ENCODE measurements around the gene RAB35.

Gene RAB35

DNA sequence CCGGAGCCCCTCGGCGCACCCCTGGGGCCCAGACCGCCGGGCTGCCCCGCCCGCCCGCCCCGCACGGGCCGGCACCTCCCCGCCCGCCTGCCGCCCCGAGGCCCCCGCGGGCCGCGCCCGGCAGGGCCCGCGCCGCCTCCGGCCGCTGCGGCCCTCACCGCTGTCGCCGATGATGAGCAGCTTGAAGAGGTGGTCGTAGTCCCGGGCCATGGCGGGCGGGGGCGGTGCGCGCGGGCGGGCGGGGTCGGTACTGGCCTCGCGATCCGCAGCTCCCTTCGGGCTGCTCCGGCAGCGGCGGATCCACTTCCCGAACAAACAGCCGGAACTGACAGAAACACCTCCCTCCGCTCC lies at the start of gene RAB35:
RAB35 (minus strand) TSS at position 313 of the 351 bp plus-strand sequence; CDS start at position 210, 103 bp downstream.
- no peak for DNase-seq (ENCODE audit: low read depth)

DNA sequence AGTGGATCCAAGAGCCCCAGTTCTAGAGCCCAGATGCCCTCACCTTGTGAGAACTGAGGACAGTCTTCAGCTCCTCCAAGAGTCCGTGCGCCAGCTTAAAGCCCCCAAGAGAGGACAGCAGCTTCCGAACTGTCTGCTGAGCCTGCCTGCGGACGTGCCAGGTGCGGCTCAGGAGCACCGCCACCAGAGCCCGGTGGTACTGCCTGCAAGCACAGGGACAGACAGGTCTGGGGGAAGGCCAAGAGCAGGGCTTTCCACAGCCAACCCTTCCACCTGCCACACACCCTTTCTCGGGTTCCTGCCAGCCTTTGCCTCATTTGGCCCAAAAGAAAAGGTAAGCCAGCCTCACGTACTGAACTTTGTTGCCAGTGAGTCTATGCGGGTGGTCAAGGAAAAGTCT lies 47.7 kb upstream of the RAB35 start:
- no peak for DNase-seq (ENCODE audit: low read depth)

DNA sequence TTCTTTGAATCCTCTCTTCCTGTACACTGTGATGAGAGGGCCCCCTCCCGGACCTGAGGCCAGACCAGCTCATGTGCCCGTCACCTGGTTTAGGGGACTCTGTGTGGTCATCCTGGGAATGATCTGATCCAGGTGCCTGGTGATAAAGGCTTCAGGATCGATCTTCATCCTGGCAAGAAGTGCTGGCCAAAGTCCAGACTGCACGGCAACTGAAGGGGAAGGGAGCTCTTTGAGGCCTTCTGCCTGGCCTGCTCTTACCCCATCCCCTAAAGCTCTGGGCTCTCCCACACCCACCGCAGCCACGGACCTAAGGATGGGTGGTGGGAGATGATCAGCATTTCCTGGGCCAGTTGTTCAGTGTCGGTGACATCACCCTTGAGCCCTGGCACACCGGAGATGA lies 46.2 kb upstream of the RAB35 start:
- DNase-seq (ENCODE audit: low read depth), result no peak

DNA sequence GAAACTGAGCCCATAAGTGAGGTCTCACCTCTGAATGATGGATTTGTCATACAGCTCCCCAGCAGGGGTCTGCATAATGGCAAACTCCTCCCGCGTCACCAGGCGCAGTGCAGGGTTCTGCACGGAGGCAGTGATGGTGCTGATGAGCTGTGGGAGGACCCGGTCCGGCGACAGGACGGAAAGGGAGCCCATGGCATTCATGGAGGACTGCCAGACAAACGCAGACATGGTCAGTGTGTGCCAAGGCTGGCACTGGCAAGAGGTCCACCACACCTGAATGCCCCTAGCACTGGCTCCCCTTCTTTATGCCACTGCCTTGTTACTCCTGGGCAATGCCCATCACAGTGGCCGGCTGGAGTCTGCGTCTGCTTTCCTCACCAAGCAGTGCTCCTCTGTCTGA lies 45.3 kb upstream of the RAB35 start:
- no peak for DNase-seq (ENCODE audit: low read depth)

DNA sequence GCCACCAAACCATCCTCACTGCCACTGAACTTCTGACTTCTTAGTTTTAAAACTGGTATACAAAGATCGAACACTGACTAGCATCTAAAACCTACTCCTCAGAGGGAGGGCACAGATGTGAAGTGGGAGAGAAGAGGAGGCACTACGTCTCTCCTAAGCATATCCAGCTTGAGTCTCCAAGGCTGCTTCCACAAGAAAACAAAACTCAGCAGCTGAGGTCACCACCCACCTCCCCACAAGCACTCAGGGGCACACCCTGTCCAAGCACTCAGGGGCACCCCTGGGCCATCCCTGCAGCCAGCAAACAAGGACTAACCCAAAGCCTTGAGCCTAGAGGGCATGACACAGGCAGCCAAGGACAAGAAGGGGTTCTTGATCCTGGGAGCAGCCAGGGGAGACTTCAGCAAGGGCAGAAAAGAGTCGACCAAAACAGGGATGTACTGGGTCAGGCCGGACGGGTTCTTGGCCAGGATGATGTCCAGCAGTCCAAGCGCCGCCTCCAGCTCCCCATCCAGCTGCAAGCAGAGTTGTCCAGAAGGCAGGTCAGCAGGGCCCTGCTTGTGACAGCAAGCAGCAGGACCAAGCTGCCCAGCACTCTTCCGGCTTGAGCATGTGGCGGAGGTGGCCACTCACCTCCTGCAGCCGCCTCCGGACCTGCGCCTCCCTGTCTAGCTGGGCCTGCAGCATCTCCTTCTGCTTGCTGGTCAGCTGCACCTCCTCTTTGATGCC lies 43.1 kb upstream of the RAB35 start:
- no peak for DNase-seq (ENCODE audit: low read depth)

DNA sequence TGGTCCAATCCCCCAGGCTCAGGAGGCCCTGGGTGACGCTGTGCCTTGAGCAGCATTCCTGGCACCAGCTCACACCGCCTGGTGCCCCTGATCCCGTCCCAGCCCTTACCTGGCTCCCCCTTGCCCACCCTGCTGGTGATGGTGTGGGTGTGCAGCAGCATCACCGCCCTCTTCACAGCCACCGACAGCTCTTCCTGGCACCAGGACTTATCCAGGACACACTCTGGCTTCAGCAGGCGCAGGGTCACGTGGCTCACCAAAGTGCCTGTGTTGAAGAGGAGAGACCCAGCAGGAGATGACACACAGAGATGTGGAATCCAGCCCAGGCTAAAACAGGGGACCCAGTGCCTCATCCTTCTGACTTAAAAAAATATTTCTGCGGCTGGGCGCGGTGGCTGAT lies 41.8 kb upstream of the RAB35 start:
- no peak for DNase-seq (ENCODE audit: low read depth)

DNA sequence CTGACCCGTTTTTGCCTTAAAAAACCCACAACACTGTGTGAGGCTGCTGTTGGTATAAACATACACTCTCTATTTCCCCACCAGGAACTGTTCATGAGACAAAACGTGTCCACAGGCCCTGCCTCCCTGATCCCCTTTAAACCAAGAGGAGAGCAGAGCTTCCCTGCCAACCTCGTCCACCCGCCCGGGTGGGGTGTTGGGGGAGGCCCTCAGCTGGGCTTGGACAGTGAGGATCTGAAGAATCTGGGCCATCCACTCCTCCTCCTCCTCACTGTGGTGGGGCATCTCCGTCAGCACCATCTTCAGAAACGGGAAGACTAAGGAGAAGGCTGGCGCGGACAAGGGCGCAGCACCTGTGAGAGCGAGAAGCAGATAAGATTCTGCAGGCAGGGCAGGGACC lies 41.1 kb upstream of the RAB35 start:
- DNase-seq (ENCODE audit: low read depth), result no peak

DNA sequence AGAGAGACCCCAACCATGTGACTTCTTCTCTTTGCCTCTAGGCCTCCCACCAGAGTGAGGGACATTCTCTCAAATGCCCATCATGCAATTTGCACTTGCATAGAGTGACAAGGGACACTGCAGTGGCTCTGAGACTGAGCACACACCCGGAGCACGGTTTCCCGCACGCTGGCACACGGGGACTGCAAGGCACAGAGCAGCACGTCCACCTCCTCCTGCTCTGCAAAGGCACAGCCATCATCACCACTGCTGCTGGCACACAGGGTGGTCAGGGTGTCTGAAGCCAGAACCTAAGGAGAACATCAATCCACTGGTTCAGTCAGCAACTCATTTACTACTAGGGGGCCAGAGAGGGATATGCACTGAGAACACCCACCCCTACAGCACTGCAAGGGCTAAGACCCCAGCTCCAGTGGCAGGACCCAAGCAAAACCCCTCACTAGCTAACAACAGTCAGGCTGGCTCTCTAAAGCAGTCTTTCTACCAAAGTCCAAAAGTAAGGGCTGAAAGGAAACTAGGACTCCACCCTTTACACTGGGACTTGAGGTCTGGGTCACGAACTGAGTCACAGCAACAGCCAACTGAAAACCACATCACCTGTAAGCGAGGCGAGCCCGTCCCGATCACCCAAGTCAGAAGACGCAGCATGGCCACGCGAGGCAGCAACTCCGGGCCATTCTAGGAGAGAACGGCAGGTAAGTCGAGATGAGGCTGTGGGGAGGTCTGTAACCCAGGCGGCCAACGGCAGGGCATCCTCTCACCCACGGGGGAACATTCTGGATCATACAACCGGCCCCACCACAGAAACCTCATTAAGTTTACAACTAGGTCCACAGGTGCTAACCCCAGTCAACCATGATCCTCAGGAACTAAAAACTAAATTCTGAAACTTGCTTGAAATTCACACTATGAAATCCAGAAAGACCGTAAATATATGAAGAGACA lies 40.0 kb upstream of the RAB35 start:
- DNase-seq (ENCODE audit: low read depth), result no peak

DNA sequence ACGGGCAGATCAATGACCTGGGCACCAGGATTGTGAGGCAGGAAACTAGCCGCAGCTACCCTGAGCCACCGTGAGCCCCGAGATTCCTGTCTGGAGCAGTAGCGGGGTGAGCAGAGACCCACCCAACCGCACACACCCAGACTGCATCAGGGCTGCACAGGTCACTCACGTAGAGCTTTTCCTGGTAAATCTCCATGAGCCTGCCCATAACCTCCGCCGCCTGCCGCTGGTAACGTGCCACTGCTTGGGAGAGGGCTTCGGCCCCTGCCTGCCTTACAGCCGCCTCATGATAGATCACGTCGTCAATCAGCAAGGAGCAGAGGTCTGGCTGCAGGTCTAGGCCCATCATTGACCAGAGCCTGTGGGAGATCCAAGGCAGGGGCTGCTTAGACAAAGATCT lies 38.5 kb upstream of the RAB35 start:
- DNase-seq (ENCODE audit: low read depth), result no peak

DNA sequence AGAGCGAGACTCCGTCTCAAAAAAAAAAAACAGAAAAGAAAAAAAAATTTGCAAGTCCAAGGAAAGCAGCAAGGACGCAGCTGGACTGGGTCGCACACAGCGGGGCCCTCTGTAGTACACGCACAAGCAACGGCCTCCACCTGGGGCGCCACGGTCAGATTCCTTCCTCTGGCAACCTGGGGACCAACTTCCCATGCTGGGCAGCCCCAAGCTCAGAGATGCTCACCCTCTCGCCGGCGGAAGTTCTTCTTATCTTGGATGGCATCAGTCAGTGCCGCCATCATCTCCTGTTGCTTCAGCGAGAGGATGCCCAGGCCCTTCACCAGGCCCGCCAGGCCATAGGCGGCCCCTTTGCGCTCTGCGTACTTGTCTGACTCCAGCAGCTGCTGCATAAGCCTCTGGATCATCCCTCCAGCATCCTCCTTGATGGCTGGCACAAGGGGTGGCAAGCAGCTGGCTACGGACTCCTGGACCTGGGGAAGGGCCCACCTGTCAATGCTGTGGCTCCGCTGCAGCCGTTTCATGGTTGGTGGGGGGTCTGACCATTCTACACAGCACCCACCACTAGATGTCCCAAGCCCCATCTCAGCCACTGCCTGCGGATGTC lies 34.5 kb upstream of the RAB35 start:
- DNase-seq (ENCODE audit: low read depth), result no peak

DNA sequence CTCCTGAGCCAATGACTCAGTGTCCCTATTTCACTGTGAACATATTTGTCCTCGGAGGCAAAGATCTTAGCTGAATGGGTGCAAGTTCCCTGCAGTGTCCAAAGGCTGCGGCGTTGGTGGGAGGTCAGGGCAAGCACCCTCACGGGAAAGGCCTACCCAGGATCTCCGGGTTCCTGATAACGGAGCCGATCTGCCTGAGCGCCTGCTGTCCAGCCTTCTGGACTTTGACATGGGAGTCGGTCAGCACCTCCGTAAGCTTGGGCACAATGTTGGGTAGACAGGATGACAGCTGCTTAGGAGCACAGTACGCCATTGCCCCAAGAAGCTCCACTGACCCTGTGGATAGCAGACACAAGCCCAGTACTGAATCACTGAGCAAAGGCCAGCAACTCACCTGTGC lies 31.5 kb upstream of the RAB35 start:
- no peak for DNase-seq (ENCODE audit: low read depth)

DNA sequence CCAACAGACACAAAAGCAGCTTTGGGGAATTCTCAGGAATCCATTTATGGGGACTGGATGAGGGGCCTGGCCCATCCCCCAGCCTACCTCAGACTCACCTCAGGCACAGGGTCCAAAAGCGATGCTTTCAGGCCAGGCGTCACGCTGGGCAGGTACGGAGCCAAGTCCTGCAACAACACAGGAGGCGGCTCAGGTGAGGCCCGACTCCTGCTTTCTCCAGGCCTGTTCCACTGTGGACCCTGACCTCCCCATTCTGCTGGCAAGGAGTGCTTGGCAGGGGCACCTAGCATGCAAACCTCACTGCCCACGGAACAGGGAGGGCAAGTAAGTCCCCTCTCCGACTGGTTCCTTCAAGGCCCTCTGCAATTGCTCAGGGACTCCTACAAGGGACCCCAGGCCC lies 28.6 kb upstream of the RAB35 start:
- no peak for DNase-seq (ENCODE audit: low read depth)

DNA sequence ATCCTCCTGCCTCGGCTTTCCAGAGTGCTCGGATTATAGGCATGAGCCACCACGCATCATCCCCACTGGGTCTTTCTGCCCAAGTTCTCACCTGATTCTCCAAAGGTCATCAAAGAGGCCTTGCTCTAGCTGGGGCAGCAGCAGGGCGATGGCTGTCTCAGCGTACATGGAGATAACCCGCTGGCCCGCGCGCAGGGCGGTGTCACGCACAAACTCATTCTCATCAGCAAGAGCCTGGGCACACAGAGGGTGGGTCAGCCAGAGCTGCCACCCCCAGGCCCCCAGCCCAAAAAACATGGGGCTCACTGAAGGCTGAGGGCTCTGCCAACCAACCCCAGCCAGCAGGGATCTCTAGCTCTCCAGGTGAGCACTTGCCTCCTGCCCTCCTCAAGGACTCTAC lies 27.7 kb upstream of the RAB35 start:
- DNase-seq (ENCODE audit: low read depth), result no peak

DNA sequence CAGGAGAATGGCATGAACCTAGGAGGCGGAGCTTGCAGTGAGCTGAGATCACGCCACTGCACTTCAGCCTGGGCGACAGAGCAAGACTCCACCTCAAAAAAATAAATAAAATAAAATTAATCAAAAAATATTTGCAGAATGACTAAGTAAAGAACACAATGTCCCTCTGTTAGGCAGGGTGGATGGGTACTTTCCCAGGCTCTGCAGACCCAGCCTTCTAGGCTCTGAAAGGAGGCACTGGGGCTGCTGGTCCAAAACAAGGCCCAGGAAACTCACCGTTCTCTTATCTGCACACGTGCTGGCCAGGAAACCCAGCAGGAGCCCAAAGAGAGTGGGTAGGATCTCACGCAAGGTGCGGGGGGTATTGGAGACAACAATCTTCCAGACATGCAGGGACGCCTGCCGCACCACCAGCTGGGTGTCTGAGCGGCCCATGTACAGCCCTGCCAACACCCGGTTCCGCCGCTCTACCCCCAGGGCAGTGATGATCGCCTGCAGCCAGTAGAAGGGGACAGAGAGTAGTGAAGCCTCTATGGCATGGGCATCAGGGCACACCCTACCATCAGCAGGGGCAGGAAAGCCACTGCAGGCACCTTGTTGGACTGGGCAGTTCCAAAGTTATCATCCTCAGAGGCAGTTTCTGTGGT lies 25.8 kb upstream of the RAB35 start:
- DNase-seq (ENCODE audit: low read depth), result no peak

DNA sequence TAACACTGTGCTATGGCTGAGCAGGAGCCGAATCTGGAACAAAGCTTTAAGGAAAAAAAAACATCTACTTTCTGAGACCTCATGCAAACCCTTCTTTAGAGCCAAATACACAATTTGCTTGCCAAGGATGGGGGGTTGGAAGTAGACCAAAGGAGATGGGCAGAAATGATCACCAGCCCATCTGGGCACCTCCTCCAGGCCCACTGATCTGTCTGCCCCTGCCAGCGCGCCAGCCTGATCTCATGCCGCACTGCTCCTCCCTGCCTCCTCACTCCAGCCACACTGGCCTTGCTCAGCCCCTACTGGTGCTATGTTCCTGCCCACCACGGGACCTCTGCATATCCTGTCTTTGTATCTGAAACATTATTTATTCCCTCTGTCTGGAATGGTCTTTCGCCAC lies 24.8 kb upstream of the RAB35 start:
- no peak for DNase-seq (ENCODE audit: low read depth)

DNA sequence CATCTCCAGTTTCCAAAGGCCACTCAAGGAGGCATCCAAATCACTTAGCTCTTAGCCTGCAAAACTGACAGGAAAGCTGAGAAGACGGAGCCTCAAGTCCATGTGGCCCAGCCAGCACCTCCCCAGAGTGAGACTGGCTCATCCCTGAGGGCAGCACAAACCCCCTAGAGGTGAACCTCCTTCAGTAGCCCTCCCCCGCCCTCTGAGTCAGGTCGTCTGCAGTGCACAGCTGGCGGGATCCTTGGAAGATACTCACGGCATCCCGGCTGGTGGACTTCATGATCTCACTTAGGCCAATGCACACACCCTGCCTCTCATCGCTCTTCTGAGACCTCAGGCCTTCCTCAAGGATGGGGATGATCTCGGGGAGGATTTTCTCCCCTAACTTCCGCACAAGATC lies 24.1 kb upstream of the RAB35 start:
- DNase-seq (ENCODE audit: low read depth), result no peak

DNA sequence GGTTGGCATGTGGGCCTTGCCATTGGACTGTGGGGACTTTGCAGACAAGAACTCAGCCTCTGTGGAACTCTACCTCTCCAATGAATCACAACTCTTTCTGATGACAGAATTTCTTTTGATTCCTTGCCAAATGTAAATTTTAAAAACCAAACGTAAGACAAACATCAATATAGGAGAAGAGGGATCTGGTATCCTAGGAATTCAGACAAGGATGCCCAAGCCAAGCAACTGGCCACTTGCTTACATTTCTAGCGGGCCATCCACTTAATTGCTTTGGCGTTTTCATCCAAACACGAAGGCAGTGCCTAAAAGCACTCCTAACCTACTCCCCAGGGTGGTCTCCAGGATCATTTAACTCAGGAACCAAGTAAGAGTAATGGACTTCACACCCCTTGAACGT lies 23.4 kb upstream of the RAB35 start:
- DNase-seq (ENCODE audit: low read depth), result no peak

DNA sequence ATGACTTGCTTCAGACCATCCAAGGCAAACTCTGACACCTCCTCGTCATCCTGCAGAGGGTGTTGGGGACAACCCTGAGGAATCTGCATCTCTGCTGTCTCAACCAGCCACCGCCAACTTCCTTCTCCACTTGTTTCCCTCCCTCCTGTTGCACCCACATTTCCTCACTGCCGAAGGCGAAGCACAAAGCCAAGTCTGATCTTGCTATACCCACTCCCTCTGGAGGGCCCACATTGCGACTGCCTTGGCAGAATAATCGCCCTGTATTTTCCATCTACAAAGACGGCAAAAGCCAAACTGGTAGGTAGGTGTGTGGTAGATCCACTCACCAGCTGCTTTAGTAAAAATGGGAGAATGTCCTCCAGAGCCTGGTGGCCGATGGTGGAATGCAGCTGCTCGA lies 21.8 kb upstream of the RAB35 start:
- DNase-seq (ENCODE audit: low read depth), result no peak

DNA sequence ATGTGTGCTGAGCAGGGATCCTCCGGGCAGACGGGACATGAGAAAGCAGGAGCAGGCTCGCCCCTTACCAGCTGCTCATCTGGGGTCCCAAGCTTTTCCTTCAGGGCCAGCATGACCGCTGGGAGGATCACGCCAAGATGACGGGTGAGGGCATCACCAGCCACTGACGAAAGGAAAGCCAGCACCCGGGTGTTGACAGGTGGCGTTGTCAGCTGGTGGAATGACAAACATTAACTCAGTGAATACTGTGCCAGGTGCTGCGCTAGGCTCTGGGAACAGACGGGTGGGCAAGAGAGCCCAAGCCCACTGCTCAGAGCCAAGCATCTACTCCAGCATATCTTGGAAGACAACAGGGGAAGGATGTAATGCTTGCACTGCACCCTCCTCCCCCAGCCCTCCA lies 21.3 kb upstream of the RAB35 start:
- no peak for DNase-seq (ENCODE audit: low read depth)

DNA sequence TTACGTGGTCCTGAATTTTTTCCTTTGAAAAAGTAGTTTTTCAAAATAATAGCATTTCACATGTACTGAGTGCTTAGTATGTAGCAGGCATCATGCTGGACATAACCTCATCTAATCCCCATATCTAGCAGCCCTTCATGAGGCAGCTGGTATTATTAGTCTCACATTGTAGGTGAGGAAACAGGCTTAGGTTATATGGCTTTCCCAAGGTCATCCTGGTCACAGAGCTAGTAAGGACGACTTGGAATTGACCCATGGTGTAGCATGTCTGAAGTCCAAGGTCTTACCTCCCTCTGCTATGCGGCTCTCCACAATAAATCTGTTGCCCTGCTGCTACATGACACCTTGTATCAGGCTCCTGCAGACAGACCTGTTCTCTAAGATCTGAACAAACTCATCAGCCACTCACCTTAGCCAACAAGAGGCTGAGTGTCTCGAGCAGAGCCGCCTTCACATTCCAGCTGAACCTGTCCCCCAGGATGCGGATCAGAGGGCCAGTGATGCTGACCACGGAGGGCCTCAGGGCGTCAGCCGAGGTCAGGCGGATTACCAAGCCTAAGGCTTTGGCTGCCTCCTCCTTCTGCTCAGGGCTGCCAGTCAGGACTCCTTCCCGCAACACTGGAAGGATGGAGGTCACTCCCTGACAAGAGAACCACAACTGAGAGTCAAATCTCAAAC lies 19.7 kb upstream of the RAB35 start:
- no peak for DNase-seq (ENCODE audit: low read depth)

DNA sequence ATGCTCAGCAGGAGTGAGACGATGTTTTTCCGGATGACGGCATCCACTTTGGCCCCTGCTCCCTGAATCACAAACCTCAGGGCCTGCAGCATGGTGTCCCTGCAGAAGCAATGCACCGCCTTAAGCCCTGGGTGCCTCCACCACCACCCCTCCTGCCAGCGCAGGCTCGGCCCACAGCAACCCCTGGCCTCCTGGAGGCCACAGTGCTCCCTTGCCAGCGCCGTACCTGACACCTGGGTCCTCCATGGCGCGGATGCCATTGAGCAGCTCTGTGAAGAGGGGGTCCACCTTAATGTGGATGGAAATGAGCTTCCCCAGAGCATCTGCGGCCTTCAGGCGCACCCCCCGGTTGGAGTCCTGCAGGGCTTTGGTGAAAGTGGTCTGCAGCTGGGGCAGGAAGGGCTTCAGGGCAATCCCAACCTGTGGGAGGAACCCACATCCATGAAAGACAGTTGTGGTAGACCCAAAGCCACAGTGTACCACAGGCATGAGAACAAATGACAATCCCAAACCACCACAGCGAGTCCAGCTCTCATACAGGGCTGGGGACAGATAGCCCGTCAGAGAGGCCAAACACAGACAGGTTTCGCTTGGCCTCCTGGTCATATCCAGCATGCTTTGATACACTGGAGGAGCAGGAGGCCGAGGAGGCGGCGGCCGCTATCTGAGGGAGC lies 17.9 kb upstream of the RAB35 start:
- DNase-seq (ENCODE audit: low read depth), result no peak
